ENCODE data around the gene OBP2B. TPM values are rescaled to one million over a fixed set of nuclear protein-coding genes. Genes with fewer than 3 reads are reported as not detected.
"Not testable (repeated sequence)": the region's sequence is repeated elsewhere in the genome, so short reads cannot be mapped to it uniquely, and the experiment has no call there.

OBP2B gene
- total RNA-seq, 4 donors from 2014 or later = 2.6 to 11.7 (median 7.1) TPM

GRCh38 chr9:133255371-133256135 lies 46.5 kb upstream of the OBP2B start:
- H3K4me3 ChIP-seq = no peak overlapping the region
- TF ChIP-seq, protein P1, sequence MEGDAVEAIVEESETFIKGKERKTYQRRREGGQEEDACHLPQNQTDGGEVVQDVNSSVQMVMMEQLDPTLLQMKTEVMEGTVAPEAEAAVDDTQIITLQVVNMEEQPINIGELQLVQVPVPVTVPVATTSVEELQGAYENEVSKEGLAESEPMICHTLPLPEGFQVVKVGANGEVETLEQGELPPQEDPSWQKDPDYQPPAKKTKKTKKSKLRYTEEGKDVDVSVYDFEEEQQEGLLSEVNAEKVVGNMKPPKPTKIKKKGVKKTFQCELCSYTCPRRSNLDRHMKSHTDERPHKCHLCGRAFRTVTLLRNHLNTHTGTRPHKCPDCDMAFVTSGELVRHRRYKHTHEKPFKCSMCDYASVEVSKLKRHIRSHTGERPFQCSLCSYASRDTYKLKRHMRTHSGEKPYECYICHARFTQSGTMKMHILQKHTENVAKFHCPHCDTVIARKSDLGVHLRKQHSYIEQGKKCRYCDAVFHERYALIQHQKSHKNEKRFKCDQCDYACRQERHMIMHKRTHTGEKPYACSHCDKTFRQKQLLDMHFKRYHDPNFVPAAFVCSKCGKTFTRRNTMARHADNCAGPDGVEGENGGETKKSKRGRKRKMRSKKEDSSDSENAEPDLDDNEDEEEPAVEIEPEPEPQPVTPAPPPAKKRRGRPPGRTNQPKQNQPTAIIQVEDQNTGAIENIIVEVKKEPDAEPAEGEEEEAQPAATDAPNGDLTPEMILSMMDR (IDR thresholded peaks at IDR 0.05) = no peak
- no peak for TF ChIP-seq POLR2AphosphoS5 (IDR thresholded peaks at IDR 0.05)
- TF ChIP-seq EP300 (IDR thresholded peaks at IDR 0.05) = no peak
- TF ChIP-seq POLR2A (IDR thresholded peaks at IDR 0.05) = no peak
- no peaks in the 10 kb centered on the region for H3K9me3 ChIP-seq
- H3K27me3 ChIP-seq = no peaks in the 10 kb centered on the region
- H3K27ac ChIP-seq = no peak overlapping the region
- 88% methylated on average over 19 of the region's 42 CpGs for WGBS
- H3K4me1 ChIP-seq = peaks cover 21% of the 10 kb centered on the region
- DNase-seq (ENCODE audit: low spot score in 2 of 2) = peak in 1 of 2 donors; percentile 60
- H3K36me3 ChIP-seq = no peaks in the 10 kb centered on the region

DNA sequence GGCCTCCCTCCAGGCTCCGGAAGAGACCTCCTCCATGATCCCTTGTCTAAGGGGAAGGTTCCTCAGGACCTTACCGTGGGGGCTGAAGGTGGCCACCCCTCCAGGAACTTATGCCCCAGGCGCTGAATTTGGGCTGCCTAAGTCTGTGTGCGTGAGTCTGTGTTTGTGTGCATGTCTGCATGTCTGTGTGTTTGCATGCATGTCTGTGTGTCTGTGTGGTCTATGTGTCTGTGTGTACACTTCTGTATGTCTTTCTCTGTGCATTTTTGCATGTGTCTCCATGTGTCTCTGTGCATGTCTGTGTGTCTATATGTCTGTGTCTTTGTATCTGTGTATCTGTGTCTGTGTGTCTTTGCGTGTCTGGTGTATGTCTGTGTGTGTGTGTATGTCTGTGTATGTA lies 45.4 kb upstream of the OBP2B start:
- WGBS = 81% methylated on average over 4 of the region's 5 CpGs
- Histone ChIP-seq H3K27me3 (no peaks in the 10 kb centered on the region), H3K9me3 (no peaks in the 10 kb centered on the region), H3K36me3 (no peaks in the 10 kb centered on the region), H3K4me1 (peaks cover 21% of the 10 kb centered on the region), H3K27ac (no peak overlapping the region), H3K4me3 (no peak overlapping the region)
- no peak for DNase-seq (ENCODE audit: low spot score in 2 of 2)
- TF ChIP-seq, protein P1 (IDR thresholded peaks at IDR 0.05) = no peak
- TF ChIP-seq EP300 (IDR thresholded peaks at IDR 0.05) (no peak), POLR2A (IDR thresholded peaks at IDR 0.05) (no peak), POLR2AphosphoS5 (IDR thresholded peaks at IDR 0.05) (no peak)

DNA sequence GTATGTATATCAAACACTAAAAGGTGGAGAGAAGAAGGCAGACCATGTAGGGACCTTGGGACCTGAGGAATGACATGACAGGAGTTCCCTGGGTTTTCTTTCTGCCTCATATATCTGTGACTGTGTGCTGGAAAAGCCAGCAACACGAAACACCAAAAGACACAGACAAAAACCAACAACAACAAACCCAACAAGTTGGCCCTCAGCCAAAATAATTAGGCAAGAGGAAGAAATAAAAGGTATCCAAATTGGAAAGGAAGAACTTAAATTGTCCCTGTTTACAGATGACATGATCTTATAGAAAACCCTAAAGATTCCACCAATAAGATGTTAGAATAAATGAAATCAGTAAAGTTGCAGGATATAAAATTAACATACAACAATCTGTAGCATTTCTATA lies 44.2 kb upstream of the OBP2B start:
- Histone ChIP-seq H3K4me3 (no peak overlapping the region), H3K27me3 (no peaks in the 10 kb centered on the region), H3K9me3 (no peaks in the 10 kb centered on the region), H3K36me3 (no peaks in the 10 kb centered on the region), H3K4me1 (peaks cover 21% of the 10 kb centered on the region), H3K27ac (peak overlapping the region; percentile 66)
- WGBS = 45% methylated on average over 1 of the region's 1 CpG
- TF ChIP-seq EP300 (IDR thresholded peaks at IDR 0.05) = no peak
- TF ChIP-seq, protein P1 (IDR thresholded peaks at IDR 0.05) = no peak
- TF ChIP-seq POLR2A (IDR thresholded peaks at IDR 0.05) = no peak
- no peak for TF ChIP-seq POLR2AphosphoS5 (IDR thresholded peaks at IDR 0.05)
- no peak for DNase-seq (ENCODE audit: low spot score in 2 of 2)

DNA sequence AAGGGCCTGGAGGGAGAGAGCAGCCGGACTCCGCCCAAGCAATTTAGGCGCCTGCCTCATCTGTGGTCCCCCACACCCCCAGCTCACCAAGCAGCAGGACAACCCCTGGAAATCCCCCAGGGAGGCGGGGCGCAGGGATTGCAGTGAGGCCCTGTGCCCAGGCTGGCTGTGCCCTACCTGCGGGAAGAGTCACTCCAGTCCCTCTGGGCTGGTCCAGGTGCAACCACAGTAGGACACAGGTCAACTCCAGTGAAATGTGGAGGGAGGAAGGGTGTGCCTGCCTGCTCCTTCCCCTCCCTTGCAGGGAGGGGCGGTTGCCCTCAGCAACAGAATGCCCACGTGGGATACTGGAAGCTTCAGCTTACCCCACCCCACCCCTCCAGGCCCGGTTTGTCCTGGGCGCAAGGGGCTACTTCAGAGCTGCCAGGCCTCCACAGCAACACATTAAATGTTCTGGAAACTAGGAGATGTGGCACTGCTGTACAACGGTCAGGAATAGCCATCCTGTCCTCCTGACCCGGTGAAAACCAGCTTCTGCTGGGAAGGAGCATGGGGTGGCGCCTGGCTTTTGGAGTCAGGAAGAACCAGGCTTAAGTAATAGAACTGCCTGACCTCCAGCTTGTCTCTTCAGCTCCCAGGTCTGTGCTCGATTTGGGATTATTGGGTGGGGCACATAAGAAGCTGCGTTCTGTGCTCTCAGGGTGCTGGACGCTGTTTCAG lies 43.4 kb upstream of the OBP2B start:
- 44% methylated on average over 3 of the region's 16 CpGs for WGBS
- H3K4me3 ChIP-seq = peak overlapping the region; percentile 0
- no peaks in the 10 kb centered on the region for H3K9me3 ChIP-seq
- peaks cover 21% of the 10 kb centered on the region for H3K4me1 ChIP-seq
- no peak for DNase-seq (ENCODE audit: low spot score in 2 of 2)
- H3K36me3 ChIP-seq = no peaks in the 10 kb centered on the region
- TF ChIP-seq, protein P1 (IDR thresholded peaks at IDR 0.05) = no peak
- no peak for TF ChIP-seq POLR2A (IDR thresholded peaks at IDR 0.05)
- TF ChIP-seq EP300 (IDR thresholded peaks at IDR 0.05) = no peak
- no peak for TF ChIP-seq POLR2AphosphoS5 (IDR thresholded peaks at IDR 0.05)
- H3K27me3 ChIP-seq = no peaks in the 10 kb centered on the region
- H3K27ac ChIP-seq = peak overlapping the region; percentile 66

GRCh38 chr9:133251773-133252172 lies 42.7 kb upstream of the OBP2B start:
- Histone ChIP-seq H3K27me3 (peaks cover 2% of the 10 kb centered on the region), H3K4me1 (peaks cover 21% of the 10 kb centered on the region), H3K9me3 (no peaks in the 10 kb centered on the region), H3K4me3 (peak overlapping the region; percentile 0), H3K36me3 (no peaks in the 10 kb centered on the region), H3K27ac (no peak overlapping the region)
- no peak for TF ChIP-seq POLR2AphosphoS5 (IDR thresholded peaks at IDR 0.05)
- TF ChIP-seq POLR2A (IDR thresholded peaks at IDR 0.05) = no peak
- no peak for TF ChIP-seq EP300 (IDR thresholded peaks at IDR 0.05)
- TF ChIP-seq, protein P1 (IDR thresholded peaks at IDR 0.05) = no peak
- DNase-seq (ENCODE audit: low spot score in 2 of 2) = no peak
- WGBS = 38% methylated on average over 10 of the region's 11 CpGs

- not testable (repeated sequence) for H3K27me3 ChIP-seq; H3K36me3 ChIP-seq; H3K27ac ChIP-seq; H3K4me3 ChIP-seq; DNase-seq (ENCODE audit: low spot score in 2 of 2); H3K9me3 ChIP-seq
- peaks cover 21% of the 10 kb centered on the region for H3K4me1 ChIP-seq
- 75% methylated on average over 6 of the region's 6 CpGs for WGBS
Observed at GRCh38 chr9:133251221-133251620, 42.2 kb upstream of the OBP2B start.

Measured in suprapubic skin (tissue), 4 donors.